ENCODE results near the gene PHTF2.

DNA sequence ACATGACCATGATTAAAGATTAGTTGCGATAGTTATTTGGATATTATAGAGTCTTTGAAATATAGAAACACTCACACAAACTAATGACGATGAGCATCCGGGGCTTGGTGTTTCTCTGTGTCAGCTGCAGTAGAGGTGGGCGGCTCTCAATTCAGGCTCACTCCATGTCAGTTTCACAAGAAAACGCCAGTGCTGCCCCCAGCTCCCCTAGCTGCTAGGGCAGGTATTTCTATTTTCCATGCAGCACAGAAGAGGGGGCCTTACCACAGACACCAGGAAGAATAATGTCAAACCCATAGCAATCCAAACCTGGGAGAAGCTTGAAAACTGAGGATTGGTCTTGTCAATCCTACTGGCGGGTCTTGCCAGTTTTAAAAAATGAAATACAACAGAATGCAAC is 197.1 kb downstream of the PHTF2 start:
- TF ChIP-seq, protein P1, sequence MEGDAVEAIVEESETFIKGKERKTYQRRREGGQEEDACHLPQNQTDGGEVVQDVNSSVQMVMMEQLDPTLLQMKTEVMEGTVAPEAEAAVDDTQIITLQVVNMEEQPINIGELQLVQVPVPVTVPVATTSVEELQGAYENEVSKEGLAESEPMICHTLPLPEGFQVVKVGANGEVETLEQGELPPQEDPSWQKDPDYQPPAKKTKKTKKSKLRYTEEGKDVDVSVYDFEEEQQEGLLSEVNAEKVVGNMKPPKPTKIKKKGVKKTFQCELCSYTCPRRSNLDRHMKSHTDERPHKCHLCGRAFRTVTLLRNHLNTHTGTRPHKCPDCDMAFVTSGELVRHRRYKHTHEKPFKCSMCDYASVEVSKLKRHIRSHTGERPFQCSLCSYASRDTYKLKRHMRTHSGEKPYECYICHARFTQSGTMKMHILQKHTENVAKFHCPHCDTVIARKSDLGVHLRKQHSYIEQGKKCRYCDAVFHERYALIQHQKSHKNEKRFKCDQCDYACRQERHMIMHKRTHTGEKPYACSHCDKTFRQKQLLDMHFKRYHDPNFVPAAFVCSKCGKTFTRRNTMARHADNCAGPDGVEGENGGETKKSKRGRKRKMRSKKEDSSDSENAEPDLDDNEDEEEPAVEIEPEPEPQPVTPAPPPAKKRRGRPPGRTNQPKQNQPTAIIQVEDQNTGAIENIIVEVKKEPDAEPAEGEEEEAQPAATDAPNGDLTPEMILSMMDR (conservative IDR thresholded peaks at IDR 0.05): no peak; the same call in 1 of the 2 replicates
- TF ChIP-seq ZFX (IDR thresholded peaks at IDR 0.05): no peak

Measured in C4-2B (cell line).